Type B pancreatic cell (in vitro differentiated cells): ENCODE data around the gene USP5. TPM values are rescaled to one million over a fixed set of nuclear protein-coding genes. Genes with fewer than 3 reads are reported as not detected.
A peak's percentile ranks its signal among the peaks of the same experiment; 100 is the strongest.

ENCODE experiments used
- DNase-seq: peaks from one replicate; pipeline ENCODE4 v3.0.0; 2021; ENCODE audit warnings: mixed read lengths; ENCODE audit not compliant: unreplicated experiment; ENCODE audit errors: extremely low spot score
- H3K27ac Mint-ChIP-seq: 2 replicates; pipeline ENCODE4 v1.8.0; 2021; ENCODE audit warnings: mild to moderate bottlenecking, mixed read lengths
- H3K27me3 Mint-ChIP-seq: 2 replicates; pipeline ENCODE4 v1.8.0; 2021; ENCODE audit warnings: mixed read lengths
- H3K36me3 Mint-ChIP-seq: 2 replicates; pipeline ENCODE4 v1.8.0; 2021; ENCODE audit warnings: mixed read lengths
- H3K4me1 Mint-ChIP-seq: one replicate; pipeline ENCODE4 v1.8.0; 2021; ENCODE audit warnings: mixed read lengths; ENCODE audit not compliant: unreplicated experiment
- H3K4me3 Mint-ChIP-seq: 2 replicates; pipeline ENCODE4 v1.8.0; 2021; ENCODE audit warnings: mild to moderate bottlenecking, mixed read lengths
- H3K9me3 Mint-ChIP-seq: 2 replicates; pipeline ENCODE4 v1.8.0; 2021; ENCODE audit warnings: mixed read lengths
- CTCF ChIP-seq: fragments of 200-600 bp; sonication (generic); conservative IDR thresholded peaks from 2 replicates; pipeline ENCODE4 v1.5.0; 2021; ENCODE audit warnings: antibody characterized with exemption, mild to moderate bottlenecking
- total RNA-seq: library from RNA; stranded (reverse); gene quantifications from 2 replicates; pipeline ENCODE4 v1.2.1, GENCODE V29; 2021; ENCODE audit warnings: low replicate concordance

The USP5 gene
- total RNA-seq, 1 donor from 2014 or later, result 121 TPM

- no peak for DNase-seq
- no peaks in the 10 kb centered on the region for H3K4me1 Mint-ChIP-seq
- peaks cover 28% of the 10 kb centered on the region for H3K36me3 Mint-ChIP-seq
- H3K27me3 Mint-ChIP-seq, result no peaks in the 10 kb centered on the region
- no peak for TF ChIP-seq CTCF
- no peaks in the 10 kb centered on the region for H3K9me3 Mint-ChIP-seq
- no peak overlapping the region for H3K4me3 Mint-ChIP-seq
- no peak overlapping the region for H3K27ac Mint-ChIP-seq
Measured at GRCh38 chr12:6845395-6845794, 6.6 kb upstream of the USP5 start.

- no peak for TF ChIP-seq CTCF
- Mint-ChIP-seq H3K4me1 (peaks cover 4% of the 10 kb centered on the region), H3K27ac (no peak overlapping the region), H3K4me3 (no peak overlapping the region), H3K36me3 (peaks cover 32% of the 10 kb centered on the region), H3K27me3 (peaks cover 2% of the 10 kb centered on the region), H3K9me3 (no peaks in the 10 kb centered on the region)
- DNase-seq, result no peak
Measured at GRCh38 chr12:6846316-6846869, 5.6 kb upstream of the USP5 start.

DNA sequence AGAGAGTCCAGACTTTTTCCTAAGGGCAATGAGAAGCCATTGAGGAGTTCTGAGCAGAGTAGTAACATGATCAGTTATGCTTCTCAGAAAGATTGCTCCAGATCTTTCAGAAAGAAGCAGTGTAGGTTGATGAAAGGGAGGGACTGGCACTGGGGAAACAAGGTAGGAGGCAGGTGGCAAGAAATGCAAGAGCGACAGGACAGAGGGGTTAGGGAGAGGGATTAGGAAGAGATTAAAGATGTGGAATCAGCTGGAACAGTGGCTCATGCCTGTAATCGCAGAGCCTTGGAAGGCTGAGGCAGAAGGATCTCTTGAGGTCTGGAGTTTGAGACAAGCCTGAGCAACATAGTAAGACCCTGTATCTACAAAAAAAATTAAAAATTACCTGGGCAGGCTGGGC is 4.3 kb upstream of the USP5 start:
- Mint-ChIP-seq H3K9me3 (no peaks in the 10 kb centered on the region), H3K36me3 (peaks cover 28% of the 10 kb centered on the region), H3K27ac (no peak overlapping the region), H3K4me1 (peaks cover 4% of the 10 kb centered on the region), H3K27me3 (peaks cover 2% of the 10 kb centered on the region), H3K4me3 (peak overlapping the region; percentile 8)
- TF ChIP-seq CTCF, result no peak
- no peak for DNase-seq

DNA sequence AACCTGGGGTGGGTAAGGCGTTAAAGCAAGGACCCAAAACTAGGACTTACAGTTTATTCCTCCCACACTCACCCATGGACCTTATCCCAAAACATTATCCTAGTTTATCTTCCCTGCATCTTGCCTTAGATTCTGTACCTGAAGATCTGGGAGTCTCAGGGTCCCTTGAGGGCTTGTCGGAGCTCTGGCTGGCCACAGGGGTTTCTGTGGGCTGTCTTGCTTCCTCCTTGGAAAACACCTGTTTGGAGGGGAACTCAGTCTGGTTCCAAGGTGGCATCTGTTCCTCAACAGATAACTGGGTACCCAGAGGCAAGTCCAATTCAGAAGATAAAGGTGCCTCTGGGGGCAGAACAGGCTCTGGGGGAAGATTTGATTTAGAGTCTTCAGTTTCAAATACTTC is 2.5 kb upstream of the USP5 start:
- no peak for TF ChIP-seq CTCF
- peaks cover 27% of the 10 kb centered on the region for H3K36me3 Mint-ChIP-seq
- H3K4me3 Mint-ChIP-seq, result peak overlapping the region; percentile 94
- no peaks in the 10 kb centered on the region for H3K9me3 Mint-ChIP-seq
- peaks cover 12% of the 10 kb centered on the region for H3K4me1 Mint-ChIP-seq
- DNase-seq, result no peak
- peaks cover 2% of the 10 kb centered on the region for H3K27me3 Mint-ChIP-seq
- peak overlapping the region; percentile 22 for H3K27ac Mint-ChIP-seq

GRCh38 chr12:6849976-6850560 is 1.9 kb upstream of the USP5 start:
- TF ChIP-seq CTCF, result no peak
- Mint-ChIP-seq H3K36me3 (peaks cover 21% of the 10 kb centered on the region), H3K27me3 (peaks cover 2% of the 10 kb centered on the region), H3K4me3 (peak overlapping the region; percentile 94), H3K27ac (peak overlapping the region; percentile 98), H3K4me1 (peaks cover 12% of the 10 kb centered on the region), H3K9me3 (no peaks in the 10 kb centered on the region)
- DNase-seq, result no peak

DNA sequence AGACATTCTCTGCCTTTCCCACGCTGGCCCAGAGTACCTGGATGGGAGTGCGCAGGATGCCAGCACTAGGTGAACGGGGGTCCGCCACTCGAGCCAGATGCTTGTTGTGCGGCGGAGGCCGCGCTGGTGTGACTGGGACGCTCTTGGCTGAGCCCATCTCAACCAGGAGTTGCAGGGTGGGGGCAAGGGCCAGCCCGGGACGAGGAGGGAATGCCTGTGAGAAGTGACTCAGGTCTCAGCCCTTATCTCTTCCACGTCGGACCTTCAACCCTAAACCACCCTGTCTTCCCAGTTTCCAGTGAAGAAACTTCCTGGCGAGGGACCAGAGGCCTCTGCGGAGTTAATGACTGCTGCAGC is 1.2 kb upstream of the USP5 start:
- peak overlapping the region; percentile 98 for H3K27ac Mint-ChIP-seq
- no peak for TF ChIP-seq CTCF
- H3K27me3 Mint-ChIP-seq, result peaks cover 2% of the 10 kb centered on the region
- no peak for DNase-seq
- H3K4me3 Mint-ChIP-seq, result peak overlapping the region; percentile 94
- H3K4me1 Mint-ChIP-seq, result peaks cover 12% of the 10 kb centered on the region
- H3K9me3 Mint-ChIP-seq, result no peaks in the 10 kb centered on the region
- peaks cover 22% of the 10 kb centered on the region for H3K36me3 Mint-ChIP-seq
